GM12878 (cell line): ENCODE measurements around the gene SP3. TPM values are rescaled to one million over a fixed set of nuclear protein-coding genes. Genes with fewer than 3 reads are reported as not detected.
A peak's percentile ranks its signal among the peaks of the same experiment; 100 is the strongest.

Source experiments
- BCL3 ChIP-seq: IDR thresholded peaks from 2 replicates; pipeline ENCODE4 v1.6.1; 2011; ENCODE audit warnings: borderline replicate concordance, low read depth, mild to moderate bottlenecking, moderate library complexity, low read length; ENCODE audit not compliant: insufficient read depth, poor library complexity, severe bottlenecking
- CEBPB ChIP-seq, 2 experiments: fragments of 150-350 bp in 1 of 2; IDR thresholded peaks; 2 replicates each; pipeline ENCODE4 v1.6.1; 2012 to 2014; ENCODE audit warnings: low read depth in 2 of 2, low read length in 2 of 2, borderline replicate concordance in 1 of 2, inconsistent platforms in 1 of 2
- HSF1 ChIP-seq: fragments of 150-350 bp; IDR thresholded peaks from 2 replicates; pipeline ENCODE4 v1.6.1; 2014; ENCODE audit warnings: mild to moderate bottlenecking, low read depth, low read length
- JUNB ChIP-seq: IDR thresholded peaks from 2 replicates; pipeline ENCODE4 v1.6.1; 2016; ENCODE audit warnings: antibody characterized with exemption, mild to moderate bottlenecking
- KAT2A ChIP-seq: conservative IDR thresholded peaks from 2 replicates; pipeline ENCODE4 v1.6.1; 2011; ENCODE audit warnings: low read depth, low read length; ENCODE audit not compliant: control insufficient read depth
- PAX5 ChIP-seq: IDR thresholded peaks from 2 replicates; pipeline ENCODE4 v1.6.1; 2011; ENCODE audit warnings: low read depth, low read length, borderline replicate concordance
- PBX3 ChIP-seq: IDR thresholded peaks from 2 replicates; pipeline ENCODE4 v1.6.1; 2011; ENCODE audit warnings: mild to moderate bottlenecking, low read depth, low read length, moderate library complexity; ENCODE audit not compliant: insufficient replicate concordance
- PML ChIP-seq: IDR thresholded peaks from 2 replicates; pipeline ENCODE4 v1.6.1; 2012; ENCODE audit warnings: low read length, inconsistent platforms
- YY1 ChIP-seq: IDR thresholded peaks from 2 replicates; pipeline ENCODE4 v1.6.1; 2011; ENCODE audit warnings: low read depth, mild to moderate bottlenecking, low read length
- ZNF207 ChIP-seq: fragments of 450-650 bp; IDR thresholded peaks from 2 replicates; pipeline ENCODE4 v1.6.1; 2014; ENCODE audit warnings: antibody characterized with exemption, mild to moderate bottlenecking, borderline replicate concordance
- ZNF217 ChIP-seq: fragments of 450-650 bp; IDR thresholded peaks from 2 replicates; pipeline ENCODE4 v1.6.1; 2017; ENCODE audit warnings: antibody characterized with exemption, mild to moderate bottlenecking
- ZNF274 ChIP-seq: IDR thresholded peaks from one replicate; pipeline ENCODE4 v1.8.0; 2011; ENCODE audit not compliant: insufficient read length, insufficient read depth
- ZNF592 ChIP-seq: fragments of 450-650 bp; IDR thresholded peaks from 2 replicates; pipeline ENCODE4 v1.6.1; 2017; ENCODE audit warnings: mild to moderate bottlenecking, moderate library complexity
- polyA plus RNA-seq, 11 experiments: library from polyadenylated mRNA; depleted of rRNA in 4 of 11; unstranded in 6 of 11; stranded (reverse) in 5 of 11; fragments of >200 nt; fragmentation: Nextera tagmentation in 4 of 11; fragmentation: Illumina TruSeq in 1 of 11; extraction: Ambion mirVana in 4 of 11; extraction: Trizol in 1 of 11; gene quantifications; 1 replicate in 1 of 11; 2 replicates in 10 of 11; pipeline versions ENCODE4 v1.2.1 to v1.2.3, GENCODE V29; 2011 to 2016; ENCODE audit warnings: inconsistent platforms in 2 of 11, missing spikeins in 2 of 11, low read depth in 1 of 11
- total RNA-seq, 4 experiments: library from RNA; depleted of rRNA in 3 of 4; stranded (reverse); fragments of >200 nt in 3 of 4; fragmentation: Illumina TruSeq in 1 of 4; extraction: Trizol in 1 of 4; gene quantifications; 2 replicates each; pipeline versions ENCODE4 v1.2.1 to v1.2.3, GENCODE V29; 2013 to 2021
- TF ChIP-seq, protein P1 (sequence below): IDR thresholded peaks from 2 replicates; pipeline ENCODE4 v1.6.1; 2012; ENCODE audit warnings: low read depth, low read length, improper control_type of control experiment
- TF ChIP-seq, protein P2 (sequence below), 3 experiments: IDR thresholded peaks in 2 of 3; conservative IDR thresholded peaks in 1 of 3; 2 replicates each; pipeline ENCODE4 v1.5.1; 2011; ENCODE audit warnings: low read depth in 3 of 3, low read length in 3 of 3, mild to moderate bottlenecking in 3 of 3, control low read depth in 2 of 3, moderate library complexity in 2 of 3, inconsistent platforms in 1 of 3, mixed read lengths in 1 of 3; ENCODE audit not compliant: control insufficient read depth in 2 of 3, insufficient read depth in 1 of 3; ENCODE audit errors: extremely low read depth in 1 of 3

Gene SP3
- total and polyA plus RNA-seq, 10 of the 15 experiments (the other 5 are each of a cell fraction or from before 2014, with no cell fraction given): 9.9 to 87.6 (median 52.4) TPM

GRCh38 chr2:173965372-173966025, at the start of gene SP3 (continued):
- TF ChIP-seq, protein P1, sequence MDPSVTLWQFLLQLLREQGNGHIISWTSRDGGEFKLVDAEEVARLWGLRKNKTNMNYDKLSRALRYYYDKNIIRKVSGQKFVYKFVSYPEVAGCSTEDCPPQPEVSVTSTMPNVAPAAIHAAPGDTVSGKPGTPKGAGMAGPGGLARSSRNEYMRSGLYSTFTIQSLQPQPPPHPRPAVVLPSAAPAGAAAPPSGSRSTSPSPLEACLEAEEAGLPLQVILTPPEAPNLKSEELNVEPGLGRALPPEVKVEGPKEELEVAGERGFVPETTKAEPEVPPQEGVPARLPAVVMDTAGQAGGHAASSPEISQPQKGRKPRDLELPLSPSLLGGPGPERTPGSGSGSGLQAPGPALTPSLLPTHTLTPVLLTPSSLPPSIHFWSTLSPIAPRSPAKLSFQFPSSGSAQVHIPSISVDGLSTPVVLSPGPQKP: peak; percentile 64
- TF ChIP-seq JUNB (no peak), PBX3 (peak; percentile 98), YY1 (no peak; the same call in 1 of the 2 replicates), ZNF274 (no peak), KAT2A (no peak), CEBPB (IDR thresholded peaks at IDR 0.05; ENCODE audit: borderline replicate concordance in 1 of 2, low read depth in 2 of 2, low read length in 2 of 2) (no peak), BCL3 (no peak), PAX5 (peak; percentile 75), ZNF207 (peak; percentile 40; the same call in 1 of the 2 replicates), ZNF217 (no peak), HSF1 (no peak), PML (peak; percentile 74; the same call in 1 of the 2 replicates), ZNF592 (no peak)
- TF ChIP-seq, protein P2, sequence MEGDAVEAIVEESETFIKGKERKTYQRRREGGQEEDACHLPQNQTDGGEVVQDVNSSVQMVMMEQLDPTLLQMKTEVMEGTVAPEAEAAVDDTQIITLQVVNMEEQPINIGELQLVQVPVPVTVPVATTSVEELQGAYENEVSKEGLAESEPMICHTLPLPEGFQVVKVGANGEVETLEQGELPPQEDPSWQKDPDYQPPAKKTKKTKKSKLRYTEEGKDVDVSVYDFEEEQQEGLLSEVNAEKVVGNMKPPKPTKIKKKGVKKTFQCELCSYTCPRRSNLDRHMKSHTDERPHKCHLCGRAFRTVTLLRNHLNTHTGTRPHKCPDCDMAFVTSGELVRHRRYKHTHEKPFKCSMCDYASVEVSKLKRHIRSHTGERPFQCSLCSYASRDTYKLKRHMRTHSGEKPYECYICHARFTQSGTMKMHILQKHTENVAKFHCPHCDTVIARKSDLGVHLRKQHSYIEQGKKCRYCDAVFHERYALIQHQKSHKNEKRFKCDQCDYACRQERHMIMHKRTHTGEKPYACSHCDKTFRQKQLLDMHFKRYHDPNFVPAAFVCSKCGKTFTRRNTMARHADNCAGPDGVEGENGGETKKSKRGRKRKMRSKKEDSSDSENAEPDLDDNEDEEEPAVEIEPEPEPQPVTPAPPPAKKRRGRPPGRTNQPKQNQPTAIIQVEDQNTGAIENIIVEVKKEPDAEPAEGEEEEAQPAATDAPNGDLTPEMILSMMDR (IDR thresholded peaks at IDR 0.05 in 2 of 3, conservative IDR thresholded peaks at IDR 0.05 in 1 of 3; ENCODE audit: control insufficient read depth in 2 of 3, extremely low read depth in 1 of 3, insufficient read depth in 1 of 3, low read depth in 3 of 3, low read length in 3 of 3): no peak
